HG03439 (cell line): ENCODE measurements around the gene DOCK1.

ENCODE experiments used
- ATAC-seq: cut with Tn5 transposase; IDR thresholded peaks from one replicate; pipeline ENCODE4 v1.9.1; 2021; ENCODE audit warnings: mild to moderate bottlenecking, moderate library complexity; ENCODE audit not compliant: unreplicated experiment

DOCK1 gene

GRCh38 chr10:126949161-126949503 lies 43.9 kb downstream of the DOCK1 start:
- no peak for ATAC-seq

GRCh38 chr10:126950401-126951105 lies 45.3 kb downstream of the DOCK1 start:
- ATAC-seq = no peak

GRCh38 chr10:126953886-126954285 lies 48.7 kb downstream of the DOCK1 start:
- ATAC-seq = no peak

- ATAC-seq = no peak
These were observed 50.2 kb downstream of the DOCK1 start for GRCh38 chr10:126955396-126955795.

GRCh38 chr10:126955934-126956711 lies 50.9 kb downstream of the DOCK1 start:
- no peak for ATAC-seq

GRCh38 chr10:126956712-126957108 lies 51.5 kb downstream of the DOCK1 start:
- ATAC-seq = no peak

GRCh38 chr10:126957111-126957510 lies 51.9 kb downstream of the DOCK1 start:
- ATAC-seq = no peak

GRCh38 chr10:126959431-126959830 lies 54.2 kb downstream of the DOCK1 start:
- ATAC-seq = no peak

- no peak for ATAC-seq
These were observed 54.9 kb downstream of the DOCK1 start for GRCh38 chr10:126959906-126960685.

- no peak for ATAC-seq
These were observed 58.1 kb downstream of the DOCK1 start for GRCh38 chr10:126963354-126963753.

- no peak for ATAC-seq
These were observed 59.0 kb downstream of the DOCK1 start for GRCh38 chr10:126964190-126964589.

GRCh38 chr10:126966938-126967337 lies 61.7 kb downstream of the DOCK1 start:
- no peak for ATAC-seq

- ATAC-seq = no peak
These were observed 64.1 kb downstream of the DOCK1 start for GRCh38 chr10:126969310-126969709.

- no peak for ATAC-seq
These were observed 67.6 kb downstream of the DOCK1 start for GRCh38 chr10:126972635-126973414.

GRCh38 chr10:126975221-126975620 lies 70.0 kb downstream of the DOCK1 start:
- ATAC-seq = no peak

GRCh38 chr10:126977216-126977615 lies 72.0 kb downstream of the DOCK1 start:
- ATAC-seq = no peak

GRCh38 chr10:126979311-126979710 lies 74.1 kb downstream of the DOCK1 start:
- no peak for ATAC-seq

- no peak for ATAC-seq
These were observed 88.0 kb downstream of the DOCK1 start for GRCh38 chr10:126993208-126993607.

- ATAC-seq = no peak
These were observed 92.8 kb downstream of the DOCK1 start for GRCh38 chr10:126997801-126998590.

GRCh38 chr10:127000598-127000997 lies 95.4 kb downstream of the DOCK1 start:
- no peak for ATAC-seq
